Colon (tissue), 2 donors: ENCODE results near the gene SPRR2B.
"Not testable (repeated sequence)": the region's sequence is repeated elsewhere in the genome, so short reads cannot be mapped to it uniquely, and the experiment has no call there.

Source experiments
- FAIRE-seq: peaks from 2 replicates; lab custom pipeline; 2012; peaks lifted over from hg19 to GRCh38; lab: Jason Lieb, UNC
- donor health status: control.
- donor health status: control.

Gene SPRR2B

GRCh38 chr1:153032677-153033308, 38.6 kb downstream of the SPRR2B start:
- FAIRE-seq: no peak

- no peak for FAIRE-seq
Measured at GRCh38 chr1:153032073-153032472, 39.3 kb downstream of the SPRR2B start.

- FAIRE-seq: no peak
Measured at GRCh38 chr1:153030895-153031294, 40.5 kb downstream of the SPRR2B start, which contains the start of gene SPRR1B. SPRR1B (plus strand) TSS chr1:153031203; CDS start chr1:153032346, 1,143 bp downstream.

- no peak for FAIRE-seq
Measured at GRCh38 chr1:153028766-153029165, 42.6 kb downstream of the SPRR2B start.

- no peak for FAIRE-seq
Measured at GRCh38 chr1:153025797-153026196, 45.6 kb downstream of the SPRR2B start.

GRCh38 chr1:153024413-153024812, 47.0 kb downstream of the SPRR2B start:
- no peak for FAIRE-seq

GRCh38 chr1:153023109-153023508, 48.3 kb downstream of the SPRR2B start:
- FAIRE-seq: no peak

- not testable (repeated sequence) for FAIRE-seq
Measured at GRCh38 chr1:153022340-153022739, 49.1 kb downstream of the SPRR2B start.

GRCh38 chr1:153021829-153022228, 49.6 kb downstream of the SPRR2B start:
- not testable (repeated sequence) for FAIRE-seq
